K562 (cell line): ENCODE measurements around the gene SLC22A16.

Experiments used
- BHLHE40 ChIP-seq: IDR thresholded peaks from 2 replicates; pipeline ENCODE4 v1.6.1; 2011; ENCODE audit warnings: low read length, improper control_type of control experiment
- CBX3 ChIP-seq, 2 experiments: IDR thresholded peaks; 1 replicate in 1 of 2; 2 replicates in 1 of 2; pipeline ENCODE4 v1.6.1; 2012; ENCODE audit warnings: inconsistent platforms in 2 of 2, low read length in 2 of 2, borderline replicate concordance in 1 of 2, control low read depth in 1 of 2
- CBX8 ChIP-seq: fragments of 200-600 bp; sonication (generic); IDR thresholded peaks from 2 replicates; pipeline ENCODE4 v1.6.1; 2012; ENCODE audit warnings: borderline replicate concordance, mixed run types, low read depth, mild to moderate bottlenecking, moderate library complexity, mixed read lengths, low read length, control low read depth, inconsistent platforms; ENCODE audit not compliant: poor library complexity, severe bottlenecking; ENCODE audit errors: extremely low read depth
- CHD1 ChIP-seq: fragments of 200-600 bp; sonication (generic); IDR thresholded peaks from one replicate; pipeline ENCODE4 v1.6.1; 2012; ENCODE audit warnings: mild to moderate bottlenecking, moderate library complexity, low read length, inconsistent platforms
- CTCF ChIP-seq, 3 experiments: IDR thresholded peaks in 2 of 3; conservative IDR thresholded peaks in 1 of 3; 2 replicates each; pipeline ENCODE4 v1.5.1; 2011 to 2012; ENCODE audit warnings: low read length in 3 of 3, mild to moderate bottlenecking in 3 of 3, control low read depth in 2 of 3, improper control_type of control experiment in 1 of 3, inconsistent platforms in 1 of 3, low read depth in 1 of 3, mixed read lengths in 1 of 3, moderate library complexity in 1 of 3; ENCODE audit not compliant: insufficient read depth in 2 of 3
- HMGN3 ChIP-seq: IDR thresholded peaks from 2 replicates; pipeline ENCODE4 v1.6.1; 2011; ENCODE audit warnings: borderline replicate concordance, low read depth, mild to moderate bottlenecking, mixed read lengths, low read length; ENCODE audit not compliant: insufficient read length; ENCODE audit errors: extremely low read depth
- MLX ChIP-seq, 2 experiments: fragments of 450-650 bp in 1 of 2; sonication (generic) in 1 of 2; formaldehyde crosslinking; conservative IDR thresholded peaks; 2 replicates each; pipeline versions ENCODE4 v1.4.0 to v1.8.1; 2020 to 2022; ENCODE audit warnings: mild to moderate bottlenecking in 1 of 2, missing genetic modification reagents in 1 of 2
- SFPQ ChIP-seq: fragments of 200-400 bp; formaldehyde crosslinking; IDR thresholded peaks from 2 replicates; pipeline ENCODE4 v1.6.1; 2017; ENCODE audit warnings: mild to moderate bottlenecking, low read depth, low read length, moderate library complexity
- SRSF9 ChIP-seq: fragments of 200-400 bp; formaldehyde crosslinking; IDR thresholded peaks from 2 replicates; pipeline ENCODE4 v1.6.1; 2017; ENCODE audit warnings: low read depth, low read length, borderline replicate concordance
- TARDBP ChIP-seq: fragments of 450-650 bp; IDR thresholded peaks from 2 replicates; pipeline ENCODE4 v1.6.1; 2016
- ZBTB40 ChIP-seq, 2 experiments: fragments of 450-650 bp in 1 of 2; sonication (generic) in 1 of 2; formaldehyde crosslinking in 1 of 2; IDR thresholded peaks; 2 replicates each; pipeline versions ENCODE4 v1.7.1 to v1.9.0; 2016 to 2022; ENCODE audit warnings: inconsistent platforms in 1 of 2, mild to moderate bottlenecking in 1 of 2, missing genetic modification reagents in 1 of 2
- ZBTB8A ChIP-seq: fragments of 450-650 bp; IDR thresholded peaks from 2 replicates; pipeline ENCODE4 v1.6.1; 2018; ENCODE audit warnings: mild to moderate bottlenecking, moderate library complexity; ENCODE audit not compliant: partially characterized antibody

GRCh38 chr6:110482774-110483400 lies 6.5 kb upstream of the SLC22A16 start:
- TF ChIP-seq HMGN3 (no peak), ZBTB8A (no peak), CBX3 (IDR thresholded peaks at IDR 0.05; ENCODE audit: borderline replicate concordance in 1 of 2, low read length in 2 of 2) (no peak), SRSF9 (no peak), CHD1 (no peak), TARDBP (no peak), BHLHE40 (no peak), ZBTB40 (IDR thresholded peaks at IDR 0.05) (no peak), ZBTB40 (CRISPR knock-in tag; IDR thresholded peaks at IDR 0.05) (no peak), MLX (CRISPR knock-in tag; conservative IDR thresholded peaks at IDR 0.05) (no peak), SFPQ (no peak), CBX8 (no peak), CTCF (IDR thresholded peaks at IDR 0.05 in 2 of 3, conservative IDR thresholded peaks at IDR 0.05 in 1 of 3; ENCODE audit: insufficient read depth in 2 of 3, low read depth in 1 of 3, low read length in 3 of 3) (no peak)
